ENCODE measurements around the gene ATP9A. TPM values are rescaled to one million over a fixed set of nuclear protein-coding genes. Genes with fewer than 3 reads are reported as not detected.

The ATP9A gene
- total RNA-seq, 1 experiment from 2014 or later = 12.1 TPM

DNA sequence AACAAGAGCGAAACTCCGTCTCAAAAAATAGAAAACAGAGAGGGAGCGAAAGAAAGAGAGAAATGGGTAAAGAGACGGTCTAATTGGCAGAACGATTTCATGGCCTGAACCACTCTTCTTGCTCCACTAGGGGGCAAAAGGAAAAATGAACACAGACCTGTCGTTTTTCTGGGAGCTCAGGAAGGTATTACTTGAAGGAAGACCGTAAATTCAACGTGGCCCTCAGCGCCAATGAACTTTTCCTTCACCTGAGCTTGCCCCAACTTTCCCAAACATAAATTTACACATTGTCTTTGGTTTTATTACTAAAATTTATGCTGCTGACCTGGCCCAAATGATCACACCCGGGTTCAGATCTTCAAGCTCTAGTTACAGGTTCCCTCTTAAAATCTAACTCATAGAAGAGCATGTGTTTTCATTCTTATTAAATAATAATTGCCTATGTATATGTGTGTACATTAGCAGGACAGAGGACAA is 67.3 kb downstream of the ATP9A start:
- no peak overlapping the region for H3K27ac ChIP-seq (ENCODE audit: insufficient read length, low read depth, low read length)
- Mint-ChIP-seq H3K4me3 (no peak overlapping the region), H3K4me1 (peaks cover 70 to 76% of the 10 kb centered on the region in 2 experiments), H3K36me3 (ENCODE audit: insufficient read depth in 1 of 3, low read depth in 3 of 3) (no peaks in the 10 kb centered on the region), H3K27me3 (ENCODE audit: low read depth) (no peaks in the 10 kb centered on the region), H3K27ac (no peak overlapping the region), H3K9me3 (no peaks in the 10 kb centered on the region)
- H4K20me1 ChIP-seq (ENCODE audit: control insufficient read depth, insufficient read depth, insufficient read length) = no peaks in the 10 kb centered on the region
- no CpG with 5 or more reads among the region's 10 CpGs for WGBS (ENCODE audit: extremely low coverage, insufficient read length, low lambda C conversion rate)
- H2AK5ac ChIP-seq (ENCODE audit: insufficient read length, low read length) = no peak overlapping the region
- H3K9me3 ChIP-seq (ENCODE audit: control insufficient read depth, low read depth, low read length) = no peaks in the 10 kb centered on the region
- H3K14ac ChIP-seq (ENCODE audit: insufficient read depth, low read length) = no peak overlapping the region
- H3K79me2 ChIP-seq (ENCODE audit: insufficient read depth, low read length) = no peaks in the 10 kb centered on the region
- H3T11ph ChIP-seq (ENCODE audit: low read length) = no peak overlapping the region
- peak; percentile 50 for DNase-seq
- H3K4ac ChIP-seq (ENCODE audit: low read depth, low read length) = no peak overlapping the region
- no peak overlapping the region for H2AFZ ChIP-seq (ENCODE audit: low read length)
- H3K23me2 ChIP-seq (ENCODE audit: insufficient read length, low read depth, low read length, poor library complexity, severe bottlenecking) = no peaks in the 10 kb centered on the region
- no peak overlapping the region for H4K91ac ChIP-seq (ENCODE audit: insufficient read length, low read depth, low read length)
- no peak overlapping the region for H2BK120ac ChIP-seq (ENCODE audit: low read depth, low read length, poor library complexity, severe bottlenecking)
- H3K23ac ChIP-seq (ENCODE audit: insufficient read length, low read depth, low read length) = no peak overlapping the region
- no peaks in the 10 kb centered on the region for H3K79me1 ChIP-seq (ENCODE audit: insufficient read depth, low read depth, low read length, poor library complexity, severe bottlenecking)
- H3K18ac ChIP-seq (ENCODE audit: insufficient read length, low read depth, low read length) = no peak overlapping the region
- no peak overlapping the region for H3K56ac ChIP-seq (ENCODE audit: insufficient read length, low read depth, low read length)
- H4K8ac ChIP-seq (replicated peaks; ENCODE audit: insufficient read length, low read depth, low read length) = no peak overlapping the region
- TF ChIP-seq, protein P1, sequence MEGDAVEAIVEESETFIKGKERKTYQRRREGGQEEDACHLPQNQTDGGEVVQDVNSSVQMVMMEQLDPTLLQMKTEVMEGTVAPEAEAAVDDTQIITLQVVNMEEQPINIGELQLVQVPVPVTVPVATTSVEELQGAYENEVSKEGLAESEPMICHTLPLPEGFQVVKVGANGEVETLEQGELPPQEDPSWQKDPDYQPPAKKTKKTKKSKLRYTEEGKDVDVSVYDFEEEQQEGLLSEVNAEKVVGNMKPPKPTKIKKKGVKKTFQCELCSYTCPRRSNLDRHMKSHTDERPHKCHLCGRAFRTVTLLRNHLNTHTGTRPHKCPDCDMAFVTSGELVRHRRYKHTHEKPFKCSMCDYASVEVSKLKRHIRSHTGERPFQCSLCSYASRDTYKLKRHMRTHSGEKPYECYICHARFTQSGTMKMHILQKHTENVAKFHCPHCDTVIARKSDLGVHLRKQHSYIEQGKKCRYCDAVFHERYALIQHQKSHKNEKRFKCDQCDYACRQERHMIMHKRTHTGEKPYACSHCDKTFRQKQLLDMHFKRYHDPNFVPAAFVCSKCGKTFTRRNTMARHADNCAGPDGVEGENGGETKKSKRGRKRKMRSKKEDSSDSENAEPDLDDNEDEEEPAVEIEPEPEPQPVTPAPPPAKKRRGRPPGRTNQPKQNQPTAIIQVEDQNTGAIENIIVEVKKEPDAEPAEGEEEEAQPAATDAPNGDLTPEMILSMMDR (conservative IDR thresholded peaks at IDR 0.05) = peak; percentile 76
- no peak overlapping the region for H2BK12ac ChIP-seq (ENCODE audit: insufficient read length, low read depth, low read length)
- no peak overlapping the region for H4K5ac ChIP-seq (ENCODE audit: insufficient read length, low read depth, low read length)
- H3K9ac ChIP-seq (ENCODE audit: extremely low read depth, insufficient read length, low read length) = no peak overlapping the region
- H3K4me1 ChIP-seq (ENCODE audit: insufficient read depth, low read length) = peaks cover 10% of the 10 kb centered on the region
- H2BK15ac ChIP-seq (ENCODE audit: low read depth, low read length) = no peak overlapping the region
- no peaks in the 10 kb centered on the region for H3K27me3 ChIP-seq (ENCODE audit: insufficient read depth, low read length)
- H2BK5ac ChIP-seq (ENCODE audit: insufficient read length, low read length) = no peak overlapping the region
- H2BK20ac ChIP-seq (ENCODE audit: low read depth, low read length, poor library complexity, severe bottlenecking) = no peak overlapping the region
- H3K4me2 ChIP-seq (ENCODE audit: insufficient read depth, insufficient read length, low read length) = no peak overlapping the region

Measured in H9 (cell line).